ENCODE results near the gene PLD5. TPM values are rescaled to one million over a fixed set of nuclear protein-coding genes. Genes with fewer than 3 reads are reported as not detected.

PLD5 gene
- total RNA-seq, 2 experiments from 2014 or later = not detected

GRCh38 chr1:242525769-242526168, 1.3 kb upstream of the PLD5 start:
- Mint-ChIP-seq H3K4me1 (peaks cover 14% of the 10 kb centered on the region), H3K27ac (no peak overlapping the region), H3K36me3 (no peaks in the 10 kb centered on the region), H3K27me3 (peaks cover 45% of the 10 kb centered on the region), H3K4me3 (no peak overlapping the region), H3K9me3 (ENCODE audit: low read depth) (no peaks in the 10 kb centered on the region)
- CTCF ChIA-PET = no interaction called here
- ATAC-seq (no peak), DNase-seq (no peak)

GRCh38 chr1:242525360-242525722, 844 bp upstream of the PLD5 start:
- Mint-ChIP-seq H3K27ac (no peak overlapping the region), H3K27me3 (peaks cover 48% of the 10 kb centered on the region), H3K9me3 (ENCODE audit: low read depth) (no peaks in the 10 kb centered on the region), H3K4me1 (peaks cover 14% of the 10 kb centered on the region), H3K36me3 (no peaks in the 10 kb centered on the region), H3K4me3 (peak overlapping the region; percentile 1)
- ATAC-seq (no peak), DNase-seq (no peak)
- CTCF ChIA-PET = no interaction called here

GRCh38 chr1:242523719-242524570, 552 bp downstream of the PLD5 start:
- peaks cover 55% of the 10 kb centered on the region for H3K27me3 Mint-ChIP-seq
- DNase-seq (no peak), ATAC-seq (peak; percentile 16)
- H3K4me1 Mint-ChIP-seq = peaks cover 14% of the 10 kb centered on the region
- H3K27ac Mint-ChIP-seq = no peak overlapping the region
- no peaks in the 10 kb centered on the region for H3K9me3 Mint-ChIP-seq (ENCODE audit: low read depth)
- H3K36me3 Mint-ChIP-seq = no peaks in the 10 kb centered on the region
- CTCF ChIA-PET = no interaction called here
- H3K4me3 Mint-ChIP-seq = no peak overlapping the region

- H3K36me3 Mint-ChIP-seq = no peaks in the 10 kb centered on the region
- DNase-seq (no peak), ATAC-seq (no peak)
- no peak overlapping the region for H3K27ac Mint-ChIP-seq
- H3K4me3 Mint-ChIP-seq = no peak overlapping the region
- peaks cover 55% of the 10 kb centered on the region for H3K27me3 Mint-ChIP-seq
- CTCF ChIA-PET = no interaction called here
- peaks cover 14% of the 10 kb centered on the region for H3K4me1 Mint-ChIP-seq
- no peaks in the 10 kb centered on the region for H3K9me3 Mint-ChIP-seq (ENCODE audit: low read depth)
These were observed 1.3 kb downstream of the PLD5 start for GRCh38 chr1:242522996-242523718.

GRCh38 chr1:242522304-242522945, 2.1 kb downstream of the PLD5 start:
- H3K27me3 Mint-ChIP-seq = peaks cover 55% of the 10 kb centered on the region
- CTCF ChIA-PET = no interaction called here
- no peak overlapping the region for H3K4me3 Mint-ChIP-seq
- peaks cover 14% of the 10 kb centered on the region for H3K4me1 Mint-ChIP-seq
- H3K36me3 Mint-ChIP-seq = no peaks in the 10 kb centered on the region
- no peak for DNase-seq
- peak; percentile 27 for ATAC-seq
- no peak overlapping the region for H3K27ac Mint-ChIP-seq
- H3K9me3 Mint-ChIP-seq (ENCODE audit: low read depth) = no peaks in the 10 kb centered on the region

GRCh38 chr1:242515555-242515954, 8.9 kb downstream of the PLD5 start:
- DNase-seq (no peak), ATAC-seq (no peak)
- CTCF ChIA-PET = no interaction called here
- Mint-ChIP-seq H3K27me3 (peaks cover 7% of the 10 kb centered on the region), H3K4me3 (no peak overlapping the region), H3K36me3 (no peaks in the 10 kb centered on the region), H3K4me1 (no peaks in the 10 kb centered on the region), H3K27ac (no peak overlapping the region), H3K9me3 (ENCODE audit: low read depth) (no peaks in the 10 kb centered on the region)

- H3K9me3 Mint-ChIP-seq (ENCODE audit: low read depth) = no peaks in the 10 kb centered on the region
These were observed 17.8 kb downstream of the PLD5 start for GRCh38 chr1:242506724-242507123.

GRCh38 chr1:242489545-242489944, 35.0 kb downstream of the PLD5 start:
- no peaks in the 10 kb centered on the region for H3K9me3 Mint-ChIP-seq (ENCODE audit: low read depth)
- ATAC-seq = no peak
- no peaks in the 10 kb centered on the region for H3K36me3 Mint-ChIP-seq
- no peak overlapping the region for H3K27ac Mint-ChIP-seq
- H3K4me3 Mint-ChIP-seq = no peak overlapping the region
- CTCF ChIA-PET = no interaction called here
- H3K27me3 Mint-ChIP-seq = no peaks in the 10 kb centered on the region
- H3K4me1 Mint-ChIP-seq = no peaks in the 10 kb centered on the region
- no peak for DNase-seq

More at GRCh38 chr1:242506724-242507123, 17.8 kb downstream of the PLD5 start:
- DNase-seq (no peak), ATAC-seq (no peak)
- no peak overlapping the region for H3K27ac Mint-ChIP-seq
- CTCF ChIA-PET = no interaction called here
- H3K36me3 Mint-ChIP-seq = no peaks in the 10 kb centered on the region
- H3K4me3 Mint-ChIP-seq = no peak overlapping the region
- H3K4me1 Mint-ChIP-seq = no peaks in the 10 kb centered on the region
- H3K27me3 Mint-ChIP-seq = no peaks in the 10 kb centered on the region

GRCh38 chr1:242477944-242478343, 46.6 kb downstream of the PLD5 start:
- ATAC-seq (no peak), DNase-seq (no peak)
- CTCF ChIA-PET = no interaction called here
- no peaks in the 10 kb centered on the region for H3K36me3 Mint-ChIP-seq
- no peak overlapping the region for H3K27ac Mint-ChIP-seq
- no peaks in the 10 kb centered on the region for H3K27me3 Mint-ChIP-seq
- H3K9me3 Mint-ChIP-seq (ENCODE audit: low read depth) = no peaks in the 10 kb centered on the region
- no peak overlapping the region for H3K4me3 Mint-ChIP-seq
- no peaks in the 10 kb centered on the region for H3K4me1 Mint-ChIP-seq

GRCh38 chr1:242470774-242471173, 53.7 kb downstream of the PLD5 start:
- H3K9me3 Mint-ChIP-seq (ENCODE audit: low read depth) = no peaks in the 10 kb centered on the region
- CTCF ChIA-PET = no interaction called here
- ATAC-seq = no peak

GRCh38 chr1:242468784-242469183, 55.7 kb downstream of the PLD5 start:
- DNase-seq (no peak), ATAC-seq (no peak)
- Mint-ChIP-seq H3K27ac (no peak overlapping the region), H3K9me3 (ENCODE audit: low read depth) (no peaks in the 10 kb centered on the region), H3K36me3 (no peaks in the 10 kb centered on the region), H3K27me3 (no peaks in the 10 kb centered on the region), H3K4me3 (no peak overlapping the region), H3K4me1 (no peaks in the 10 kb centered on the region)
- CTCF ChIA-PET = interaction anchor here (2.8 kb wide), 1 partner anchor 14 kb away, joined by 11 read pairs; no protein-coding TSS in a partner anchor

More at GRCh38 chr1:242470774-242471173, 53.7 kb downstream of the PLD5 start:
- no peak overlapping the region for H3K4me3 Mint-ChIP-seq
- H3K27me3 Mint-ChIP-seq = no peaks in the 10 kb centered on the region
- no peaks in the 10 kb centered on the region for H3K36me3 Mint-ChIP-seq
- H3K4me1 Mint-ChIP-seq = no peaks in the 10 kb centered on the region
- DNase-seq = no peak
- no peak overlapping the region for H3K27ac Mint-ChIP-seq

GRCh38 chr1:242467556-242468145, 56.8 kb downstream of the PLD5 start:
- CTCF ChIA-PET = interaction anchor here (2.8 kb wide), 1 partner anchor 13 kb away, joined by 11 read pairs; no protein-coding TSS in a partner anchor
- H3K27ac Mint-ChIP-seq = no peak overlapping the region
- ATAC-seq (no peak), DNase-seq (no peak)
- H3K4me1 Mint-ChIP-seq = no peaks in the 10 kb centered on the region
- no peak overlapping the region for H3K4me3 Mint-ChIP-seq
- H3K27me3 Mint-ChIP-seq = no peaks in the 10 kb centered on the region
- H3K36me3 Mint-ChIP-seq = no peaks in the 10 kb centered on the region
- H3K9me3 Mint-ChIP-seq (ENCODE audit: low read depth) = no peaks in the 10 kb centered on the region

- no peak overlapping the region for H3K4me3 Mint-ChIP-seq
- H3K27ac Mint-ChIP-seq = no peak overlapping the region
- no peaks in the 10 kb centered on the region for H3K4me1 Mint-ChIP-seq
- DNase-seq = no peak
- H3K27me3 Mint-ChIP-seq = no peaks in the 10 kb centered on the region
- no peaks in the 10 kb centered on the region for H3K36me3 Mint-ChIP-seq
- CTCF ChIA-PET = no interaction called here
- H3K9me3 Mint-ChIP-seq (ENCODE audit: low read depth) = no peaks in the 10 kb centered on the region
- no peak for ATAC-seq
These were observed 61.6 kb downstream of the PLD5 start for GRCh38 chr1:242462867-242463266.
